Thoracic aorta (tissue), 2 donors: ENCODE results near the gene ZC3H15. TPM values are rescaled to one million over a fixed set of nuclear protein-coding genes. Genes with fewer than 3 reads are reported as not detected.

ENCODE experiments used
- total RNA-seq, 2 donors: library from RNA; depleted of rRNA; stranded (reverse); fragments of >200 nt; gene quantifications; one replicate each; pipeline versions ENCODE4 v1.1.0 to v1.2.3, GENCODE V29; 2016

The ZC3H15 gene
- total RNA-seq, 2 donors from 2014 or later: 39.9 to 70.2 TPM

Other genes starting within 250 kb of the ZC3H15 start
- gene ITGAV, start 103.8 kb downstream of the ZC3H15 start, total RNA-seq: 100 to 1,000 TPM; 160 to 195 TPM
- gene FAM171B, start 207.8 kb downstream of the ZC3H15 start, total RNA-seq: 1 to 10 TPM; 1.8 to 3.5 TPM